Measurements from ENCODE around the gene PSMA3.

PSMA3 gene

GRCh38 chr14:58292187-58292586 is 47.5 kb downstream of the PSMA3 start:
- H3K9ac ChIP-seq (ENCODE audit: insufficient read length, low read depth), result no peak overlapping the region
- no peaks in the 10 kb centered on the region for H3K27me3 ChIP-seq (ENCODE audit: insufficient read depth, insufficient read length)
- no peak for DNase-seq (ENCODE audit: low read depth, low spot score)
- H3K4me1 ChIP-seq (ENCODE audit: insufficient read depth, insufficient read length), result no peaks in the 10 kb centered on the region
- H3K36me3 ChIP-seq (ENCODE audit: insufficient read depth, insufficient read length, low read length), result peaks cover 66% of the 10 kb centered on the region
- H3K9me3 ChIP-seq (ENCODE audit: insufficient read depth, low read length), result no peaks in the 10 kb centered on the region
- no peak overlapping the region for H3K4me3 ChIP-seq (ENCODE audit: insufficient read length, low read depth)
- TF ChIP-seq ZNF274 (IDR thresholded peaks at IDR 0.05; ENCODE audit: low read depth, low read length) (no peak), SUZ12 (IDR thresholded peaks at IDR 0.05; ENCODE audit: extremely low read depth, insufficient read depth, insufficient read length) (no peak), YY1 (IDR thresholded peaks at IDR 0.05; ENCODE audit: insufficient read depth, insufficient read length) (no peak)

GRCh38 chr14:58294201-58294600 is 49.6 kb downstream of the PSMA3 start:
- DNase-seq (ENCODE audit: low read depth, low spot score), result no peak
- H3K4me1 ChIP-seq (ENCODE audit: insufficient read depth, insufficient read length), result no peaks in the 10 kb centered on the region
- H3K9me3 ChIP-seq (ENCODE audit: insufficient read depth, low read length), result no peaks in the 10 kb centered on the region
- TF ChIP-seq YY1 (IDR thresholded peaks at IDR 0.05; ENCODE audit: insufficient read depth, insufficient read length), result no peak
- TF ChIP-seq SUZ12 (IDR thresholded peaks at IDR 0.05; ENCODE audit: extremely low read depth, insufficient read depth, insufficient read length), result no peak
- TF ChIP-seq ZNF274 (IDR thresholded peaks at IDR 0.05; ENCODE audit: low read depth, low read length), result no peak
- H3K9ac ChIP-seq (ENCODE audit: insufficient read length, low read depth), result no peak overlapping the region
- no peak overlapping the region for H3K4me3 ChIP-seq (ENCODE audit: insufficient read length, low read depth)
- peaks cover 53% of the 10 kb centered on the region for H3K36me3 ChIP-seq (ENCODE audit: insufficient read depth, insufficient read length, low read length)
- H3K27me3 ChIP-seq (ENCODE audit: insufficient read depth, insufficient read length), result no peaks in the 10 kb centered on the region

- no peaks in the 10 kb centered on the region for H3K4me1 ChIP-seq (ENCODE audit: insufficient read depth, insufficient read length)
- peak overlapping the region; percentile 46 for H3K9ac ChIP-seq (ENCODE audit: insufficient read length, low read depth)
- no peak for DNase-seq (ENCODE audit: low read depth, low spot score)
- H3K36me3 ChIP-seq (ENCODE audit: insufficient read depth, insufficient read length, low read length), result peaks cover 35% of the 10 kb centered on the region
- no peak for TF ChIP-seq YY1 (IDR thresholded peaks at IDR 0.05; ENCODE audit: insufficient read depth, insufficient read length)
- no peak for TF ChIP-seq SUZ12 (IDR thresholded peaks at IDR 0.05; ENCODE audit: extremely low read depth, insufficient read depth, insufficient read length)
- TF ChIP-seq ZNF274 (IDR thresholded peaks at IDR 0.05; ENCODE audit: low read depth, low read length), result no peak
- H3K27me3 ChIP-seq (ENCODE audit: insufficient read depth, insufficient read length), result no peaks in the 10 kb centered on the region
- H3K4me3 ChIP-seq (ENCODE audit: insufficient read length, low read depth), result peak overlapping the region; percentile 85
- no peaks in the 10 kb centered on the region for H3K9me3 ChIP-seq (ENCODE audit: insufficient read depth, low read length)
These were observed 52.1 kb downstream of the PSMA3 start for GRCh38 chr14:58296726-58297125.

- Histone ChIP-seq H3K36me3 (ENCODE audit: insufficient read depth, insufficient read length, low read length) (peaks cover 34% of the 10 kb centered on the region), H3K4me3 (ENCODE audit: insufficient read length, low read depth) (peak overlapping the region; percentile 85), H3K9me3 (ENCODE audit: insufficient read depth, low read length) (no peaks in the 10 kb centered on the region), H3K4me1 (ENCODE audit: insufficient read depth, insufficient read length) (no peaks in the 10 kb centered on the region), H3K27me3 (ENCODE audit: insufficient read depth, insufficient read length) (no peaks in the 10 kb centered on the region), H3K9ac (ENCODE audit: insufficient read length, low read depth) (peak overlapping the region; percentile 90)
- TF ChIP-seq SUZ12 (IDR thresholded peaks at IDR 0.05; ENCODE audit: extremely low read depth, insufficient read depth, insufficient read length) (no peak), YY1 (IDR thresholded peaks at IDR 0.05; ENCODE audit: insufficient read depth, insufficient read length) (no peak)
- DNase-seq (ENCODE audit: low read depth, low spot score), result peak; percentile 3
These were observed 52.7 kb downstream of the PSMA3 start for GRCh38 chr14:58297412-58297761.

GRCh38 chr14:58297762-58298476 is 53.3 kb downstream of the PSMA3 start:
- TF ChIP-seq SUZ12 (IDR thresholded peaks at IDR 0.05; ENCODE audit: extremely low read depth, insufficient read depth, insufficient read length), result no peak
- TF ChIP-seq YY1 (IDR thresholded peaks at IDR 0.05; ENCODE audit: insufficient read depth, insufficient read length), result peak; percentile 69
- H3K27me3 ChIP-seq (ENCODE audit: insufficient read depth, insufficient read length), result no peaks in the 10 kb centered on the region
- peaks cover 28% of the 10 kb centered on the region for H3K36me3 ChIP-seq (ENCODE audit: insufficient read depth, insufficient read length, low read length)
- H3K4me3 ChIP-seq (ENCODE audit: insufficient read length, low read depth), result peak overlapping the region; percentile 94
- DNase-seq (ENCODE audit: low read depth, low spot score), result peak; percentile 94
- peak overlapping the region; percentile 90 for H3K9ac ChIP-seq (ENCODE audit: insufficient read length, low read depth)
- no peaks in the 10 kb centered on the region for H3K4me1 ChIP-seq (ENCODE audit: insufficient read depth, insufficient read length)
- H3K9me3 ChIP-seq (ENCODE audit: insufficient read depth, low read length), result no peaks in the 10 kb centered on the region

- Histone ChIP-seq H3K9ac (ENCODE audit: insufficient read length, low read depth) (peak within 1 kb of the TSS; percentile 90), H3K9me3 (ENCODE audit: insufficient read depth, low read length) (no peaks in the 10 kb centered on the region), H3K4me3 (ENCODE audit: insufficient read length, low read depth) (peak within 1 kb of the TSS; percentile 94), H3K4me1 (ENCODE audit: insufficient read depth, insufficient read length) (no peaks in the 10 kb centered on the region), H3K36me3 (ENCODE audit: insufficient read depth, insufficient read length, low read length) (peaks cover 25% of the 10 kb centered on the region), H3K27me3 (ENCODE audit: insufficient read depth, insufficient read length) (no peaks in the 10 kb centered on the region)
- TF ChIP-seq ZNF274 (IDR thresholded peaks at IDR 0.05; ENCODE audit: low read depth, low read length), result no peak
- no peak for TF ChIP-seq YY1 (IDR thresholded peaks at IDR 0.05; ENCODE audit: insufficient read depth, insufficient read length)
- TF ChIP-seq SUZ12 (IDR thresholded peaks at IDR 0.05; ENCODE audit: extremely low read depth, insufficient read depth, insufficient read length), result no peak
- DNase-seq (ENCODE audit: low read depth, low spot score), result no peak
These were observed 54.1 kb downstream of the PSMA3 start, which contains the start of gene ARID4A for GRCh38 chr14:58298477-58299400. ARID4A (plus strand) TSS chr14:58298555; CDS start chr14:58299855, 1,300 bp downstream.

Data from NT2/D1 (cell line).